Measurements from ENCODE around the gene LTBP4. TPM values are rescaled to one million over a fixed set of nuclear protein-coding genes. Genes with fewer than 3 reads are reported as not detected.

The LTBP4 gene
- total RNA-seq, 1 donor from 2014 or later = 46.9 TPM

DNA sequence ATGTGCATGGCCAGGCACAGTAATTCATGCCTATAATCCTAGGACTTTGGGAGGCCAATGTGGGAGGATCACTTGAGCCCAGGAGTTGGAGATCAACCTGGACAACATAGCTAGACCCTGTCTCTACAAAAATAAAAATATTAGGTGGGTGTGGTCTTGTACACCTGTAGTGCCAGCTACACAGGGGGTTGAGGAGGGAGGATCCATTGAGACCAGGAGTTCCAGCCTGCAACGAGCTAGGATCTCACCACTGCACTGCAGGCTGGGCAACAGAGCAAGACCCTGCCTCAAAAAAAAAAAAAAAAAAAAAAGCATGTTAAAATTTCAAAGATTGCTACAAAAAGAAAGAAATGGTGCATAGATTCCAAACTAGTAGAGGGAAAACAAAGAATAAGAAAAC lies 37.2 kb downstream of the LTBP4 start:
- no peaks in the 10 kb centered on the region for H3K27me3 ChIP-seq (ENCODE audit: insufficient read depth, low read length)
- no peaks in the 10 kb centered on the region for H3K9me3 ChIP-seq (ENCODE audit: insufficient read depth, low read depth, low read length)
- TF ChIP-seq, protein P1, sequence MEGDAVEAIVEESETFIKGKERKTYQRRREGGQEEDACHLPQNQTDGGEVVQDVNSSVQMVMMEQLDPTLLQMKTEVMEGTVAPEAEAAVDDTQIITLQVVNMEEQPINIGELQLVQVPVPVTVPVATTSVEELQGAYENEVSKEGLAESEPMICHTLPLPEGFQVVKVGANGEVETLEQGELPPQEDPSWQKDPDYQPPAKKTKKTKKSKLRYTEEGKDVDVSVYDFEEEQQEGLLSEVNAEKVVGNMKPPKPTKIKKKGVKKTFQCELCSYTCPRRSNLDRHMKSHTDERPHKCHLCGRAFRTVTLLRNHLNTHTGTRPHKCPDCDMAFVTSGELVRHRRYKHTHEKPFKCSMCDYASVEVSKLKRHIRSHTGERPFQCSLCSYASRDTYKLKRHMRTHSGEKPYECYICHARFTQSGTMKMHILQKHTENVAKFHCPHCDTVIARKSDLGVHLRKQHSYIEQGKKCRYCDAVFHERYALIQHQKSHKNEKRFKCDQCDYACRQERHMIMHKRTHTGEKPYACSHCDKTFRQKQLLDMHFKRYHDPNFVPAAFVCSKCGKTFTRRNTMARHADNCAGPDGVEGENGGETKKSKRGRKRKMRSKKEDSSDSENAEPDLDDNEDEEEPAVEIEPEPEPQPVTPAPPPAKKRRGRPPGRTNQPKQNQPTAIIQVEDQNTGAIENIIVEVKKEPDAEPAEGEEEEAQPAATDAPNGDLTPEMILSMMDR (IDR thresholded peaks at IDR 0.05; ENCODE audit: insufficient read depth, low read depth, low read length) = no peak
- no peak for TF ChIP-seq EZH2 (IDR thresholded peaks at IDR 0.05; ENCODE audit: insufficient read depth, low read length)
- H3K9ac ChIP-seq (ENCODE audit: low read length) = no peak overlapping the region
- no peak overlapping the region for H3K27ac ChIP-seq (ENCODE audit: low read depth, low read length)
- no peaks in the 10 kb centered on the region for H3K9me3 Mint-ChIP-seq (ENCODE audit: unreplicated experiment)
- H3K36me3 ChIP-seq (ENCODE audit: insufficient read depth, low read length) = no peaks in the 10 kb centered on the region
- H3K36me3 Mint-ChIP-seq (ENCODE audit: low read depth, unreplicated experiment) = no peaks in the 10 kb centered on the region
- no peaks in the 10 kb centered on the region for H4K20me1 ChIP-seq (ENCODE audit: insufficient read depth, low read length)
- H3K4me2 ChIP-seq (ENCODE audit: low read length) = no peak overlapping the region
- no peak for FAIRE-seq
- peaks cover 5% of the 10 kb centered on the region for H3K27me3 Mint-ChIP-seq (ENCODE audit: low read depth, unreplicated experiment)
- H3K27ac Mint-ChIP-seq (ENCODE audit: unreplicated experiment) = no peak overlapping the region
- H3K79me2 ChIP-seq (ENCODE audit: insufficient read depth, low read length) = no peaks in the 10 kb centered on the region
- H3K4me3 ChIP-seq (ENCODE audit: insufficient read depth, low read depth, low read length) = no peak overlapping the region
- peaks cover 18% of the 10 kb centered on the region for H3K4me1 Mint-ChIP-seq (ENCODE audit: low read depth, unreplicated experiment)
- DNase-seq (ENCODE audit: low read depth) = no peak
- peaks cover 21% of the 10 kb centered on the region for H3K4me1 ChIP-seq (ENCODE audit: insufficient read depth, low read length)
- no peak overlapping the region for H2AFZ ChIP-seq (ENCODE audit: low read depth, low read length)
- no peak overlapping the region for H3K4me3 Mint-ChIP-seq (ENCODE audit: unreplicated experiment)

DNA sequence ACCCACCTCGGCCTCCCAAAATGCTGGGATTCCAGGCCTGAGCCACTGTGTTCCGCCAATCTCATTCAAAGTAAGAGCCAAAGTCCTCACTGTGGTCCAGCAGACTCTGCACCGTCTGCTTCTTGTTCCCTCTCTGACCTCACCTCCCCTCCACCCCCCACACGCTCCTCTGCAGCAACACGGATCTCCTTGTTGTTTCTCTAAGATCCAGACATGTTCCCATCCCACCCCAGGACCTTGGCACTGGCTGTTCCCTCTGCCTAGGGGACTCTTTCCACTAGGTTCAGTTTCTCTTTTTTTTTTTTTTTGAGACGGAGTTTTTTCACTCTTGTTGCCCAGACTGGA lies 38.4 kb downstream of the LTBP4 start:
- Mint-ChIP-seq H3K27ac (ENCODE audit: unreplicated experiment) (no peak overlapping the region), H3K27me3 (ENCODE audit: low read depth, unreplicated experiment) (peaks cover 4% of the 10 kb centered on the region), H3K4me1 (ENCODE audit: low read depth, unreplicated experiment) (peaks cover 14% of the 10 kb centered on the region), H3K36me3 (ENCODE audit: low read depth, unreplicated experiment) (no peaks in the 10 kb centered on the region), H3K9me3 (ENCODE audit: unreplicated experiment) (no peaks in the 10 kb centered on the region), H3K4me3 (ENCODE audit: unreplicated experiment) (peak overlapping the region; percentile 14)
- Histone ChIP-seq H3K79me2 (ENCODE audit: insufficient read depth, low read length) (no peaks in the 10 kb centered on the region), H3K4me1 (ENCODE audit: insufficient read depth, low read length) (peaks cover 13% of the 10 kb centered on the region), H3K27ac (ENCODE audit: low read depth, low read length) (no peak overlapping the region), H3K9ac (ENCODE audit: low read length) (no peak overlapping the region), H3K36me3 (ENCODE audit: insufficient read depth, low read length) (no peaks in the 10 kb centered on the region), H3K4me2 (ENCODE audit: low read length) (no peak overlapping the region), H3K4me3 (ENCODE audit: insufficient read depth, low read depth, low read length) (no peak overlapping the region), H4K20me1 (ENCODE audit: insufficient read depth, low read length) (no peaks in the 10 kb centered on the region), H2AFZ (ENCODE audit: low read depth, low read length) (no peak overlapping the region), H3K9me3 (ENCODE audit: insufficient read depth, low read depth, low read length) (no peaks in the 10 kb centered on the region), H3K27me3 (ENCODE audit: insufficient read depth, low read length) (no peaks in the 10 kb centered on the region)
- TF ChIP-seq, protein P1 (IDR thresholded peaks at IDR 0.05; ENCODE audit: insufficient read depth, low read depth, low read length) = no peak
- DNase-seq (ENCODE audit: low read depth) (no peak), FAIRE-seq (no peak)

DNA sequence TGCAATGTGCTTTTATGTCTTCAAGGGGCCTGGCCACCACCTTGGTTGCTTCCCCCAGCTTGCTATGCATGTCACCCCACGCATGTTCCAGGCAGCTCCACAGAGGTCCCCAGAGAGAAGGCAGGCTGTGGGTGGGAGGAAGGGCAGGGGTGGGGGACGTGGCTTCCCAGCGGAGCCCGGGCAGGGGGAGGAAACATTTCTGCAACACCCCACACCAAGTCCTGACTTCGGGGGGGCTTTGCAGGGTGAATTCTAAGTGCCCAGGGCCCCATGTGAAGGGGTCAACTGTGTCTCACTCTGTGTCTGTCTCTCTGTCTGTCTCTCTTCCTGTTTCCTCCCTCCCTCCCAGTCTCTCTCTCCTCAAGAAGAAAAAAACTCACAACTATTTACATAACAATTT lies 39.6 kb downstream of the LTBP4 start:
- Histone ChIP-seq H3K36me3 (ENCODE audit: insufficient read depth, low read length) (no peaks in the 10 kb centered on the region), H3K27ac (ENCODE audit: low read depth, low read length) (peak overlapping the region; percentile 56), H2AFZ (ENCODE audit: low read depth, low read length) (peak overlapping the region; percentile 77), H4K20me1 (ENCODE audit: insufficient read depth, low read length) (no peaks in the 10 kb centered on the region), H3K9me3 (ENCODE audit: insufficient read depth, low read depth, low read length) (no peaks in the 10 kb centered on the region), H3K4me2 (ENCODE audit: low read length) (peak overlapping the region; percentile 57), H3K4me3 (ENCODE audit: insufficient read depth, low read depth, low read length) (no peak overlapping the region), H3K27me3 (ENCODE audit: insufficient read depth, low read length) (no peaks in the 10 kb centered on the region), H3K4me1 (ENCODE audit: insufficient read depth, low read length) (peaks cover 17% of the 10 kb centered on the region), H3K79me2 (ENCODE audit: insufficient read depth, low read length) (no peaks in the 10 kb centered on the region), H3K9ac (ENCODE audit: low read length) (peak overlapping the region; percentile 43)
- DNase-seq (ENCODE audit: low read depth) (peak; percentile 37), FAIRE-seq (no peak)
- Mint-ChIP-seq H3K4me1 (ENCODE audit: low read depth, unreplicated experiment) (peaks cover 15% of the 10 kb centered on the region), H3K9me3 (ENCODE audit: unreplicated experiment) (no peaks in the 10 kb centered on the region), H3K4me3 (ENCODE audit: unreplicated experiment) (peak overlapping the region; percentile 51), H3K36me3 (ENCODE audit: low read depth, unreplicated experiment) (no peaks in the 10 kb centered on the region), H3K27ac (ENCODE audit: unreplicated experiment) (peak overlapping the region; percentile 77), H3K27me3 (ENCODE audit: low read depth, unreplicated experiment) (peaks cover 3% of the 10 kb centered on the region)
- TF ChIP-seq, protein P1 (IDR thresholded peaks at IDR 0.05; ENCODE audit: insufficient read depth, low read depth, low read length) = no peak
- TF ChIP-seq EZH2 (IDR thresholded peaks at IDR 0.05; ENCODE audit: insufficient read depth, low read length) = no peak

Measured in astrocyte (in vitro differentiated cells and primary cell).